Measurements from ENCODE around the gene DTX1.

Gene DTX1

GRCh38 chr12:113056631-113057488 is at the start of gene DTX1:
Gene DTX1 (plus strand): TSS chr12:113056730. CDS start chr12:113058193, 1,463 bp downstream.
- FAIRE-seq, result no peak

- FAIRE-seq, result no peak
Measured at GRCh38 chr12:113007166-113007565, 49.4 kb upstream of the DTX1 start.

- no peak for FAIRE-seq
Measured at GRCh38 chr12:113010701-113011100, 45.8 kb upstream of the DTX1 start.

- FAIRE-seq, result no peak
Measured at GRCh38 chr12:113014565-113014964, 42.0 kb upstream of the DTX1 start.

- FAIRE-seq, result no peak
Measured at GRCh38 chr12:113016796-113017195, 39.7 kb upstream of the DTX1 start.

GRCh38 chr12:113019025-113019424 is 37.5 kb upstream of the DTX1 start:
- FAIRE-seq, result no peak

GRCh38 chr12:113021500-113021899 is 35.0 kb upstream of the DTX1 start:
- FAIRE-seq, result no peak

GRCh38 chr12:113022563-113023297 is 33.8 kb upstream of the DTX1 start:
- FAIRE-seq, result no peak

GRCh38 chr12:113027726-113028125 is 28.8 kb upstream of the DTX1 start:
- no peak for FAIRE-seq

- FAIRE-seq, result no peak
Measured at GRCh38 chr12:113030875-113031525, 25.5 kb upstream of the DTX1 start.

- FAIRE-seq, result no peak
Measured at GRCh38 chr12:113039911-113040445, 16.6 kb upstream of the DTX1 start.

- FAIRE-seq, result no peak
Measured at GRCh38 chr12:113040722-113041171, 15.8 kb upstream of the DTX1 start.

- FAIRE-seq, result no peak
Measured at GRCh38 chr12:113041560-113041959, 15.0 kb upstream of the DTX1 start.

- FAIRE-seq, result no peak
Measured at GRCh38 chr12:113043240-113043639, 13.3 kb upstream of the DTX1 start.

GRCh38 chr12:113044516-113044915 is 12.0 kb upstream of the DTX1 start:
- FAIRE-seq, result no peak

- FAIRE-seq, result peak; percentile 33
Measured at GRCh38 chr12:113048716-113049127, 7.8 kb upstream of the DTX1 start.

GRCh38 chr12:113049976-113050742 is 6.4 kb upstream of the DTX1 start:
- FAIRE-seq, result no peak

- no peak for FAIRE-seq
Measured at GRCh38 chr12:113050795-113051194, 5.7 kb upstream of the DTX1 start.

- FAIRE-seq, result no peak
Measured at GRCh38 chr12:113051759-113052158, 4.8 kb upstream of the DTX1 start.

- no peak for FAIRE-seq
Measured at GRCh38 chr12:113052326-113052725, 4.2 kb upstream of the DTX1 start.

- no peak for FAIRE-seq
Measured at GRCh38 chr12:113054948-113055486, 1.5 kb upstream of the DTX1 start.

All from endometrium (tissue), 2 donors.